T1000 (cell line): ENCODE measurements around the gene NPY4R.
"Not testable (repeated sequence)": the region's sequence is repeated elsewhere in the genome, so short reads cannot be mapped to it uniquely, and the experiment has no call there.

Experiments used
- DNase-seq: peaks from one replicate; lab custom pipeline; 2025; ENCODE audit warnings: mixed read lengths; lab: John Stamatoyannopoulos, UW

NPY4R gene

GRCh38 chr10:46465765-46466164 is at the start of gene NPY4R:
TSS of gene NPY4R (minus strand) at chr10:46465958. CDS start at chr10:46462635, 3,323 bp downstream.
- DNase-seq: not testable (repeated sequence)

- DNase-seq: no peak
Measured at GRCh38 chr10:46515366-46515765, 49.6 kb upstream of the NPY4R start.

- no peak for DNase-seq
Measured at GRCh38 chr10:46514899-46515298, 49.1 kb upstream of the NPY4R start.

GRCh38 chr10:46514431-46514861 is 48.7 kb upstream of the NPY4R start:
- no peak for DNase-seq

GRCh38 chr10:46513333-46513732 is 47.6 kb upstream of the NPY4R start:
- not testable (repeated sequence) for DNase-seq

- not testable (repeated sequence) for DNase-seq
Measured at GRCh38 chr10:46512725-46513124, 47.0 kb upstream of the NPY4R start.

- DNase-seq: not testable (repeated sequence)
Measured at GRCh38 chr10:46512002-46512401, 46.2 kb upstream of the NPY4R start.

GRCh38 chr10:46499990-46500389 is 34.2 kb upstream of the NPY4R start:
- not testable (repeated sequence) for DNase-seq

GRCh38 chr10:46498985-46499703 is 33.4 kb upstream of the NPY4R start:
- not testable (repeated sequence) for DNase-seq

GRCh38 chr10:46497878-46498277 is 32.1 kb upstream of the NPY4R start:
- DNase-seq: not testable (repeated sequence)

- not testable (repeated sequence) for DNase-seq
Measured at GRCh38 chr10:46497401-46497800, 31.6 kb upstream of the NPY4R start.

GRCh38 chr10:46491364-46492114 is 25.8 kb upstream of the NPY4R start:
- DNase-seq: not testable (repeated sequence)

GRCh38 chr10:46490285-46490684 is 24.5 kb upstream of the NPY4R start:
- DNase-seq: not testable (repeated sequence)

- DNase-seq: not testable (repeated sequence)
Measured at GRCh38 chr10:46486459-46486858, 20.7 kb upstream of the NPY4R start.

GRCh38 chr10:46474746-46475320 is 9.1 kb upstream of the NPY4R start:
- not testable (repeated sequence) for DNase-seq

- DNase-seq: not testable (repeated sequence)
Measured at GRCh38 chr10:46473758-46474157, 8.0 kb upstream of the NPY4R start.

GRCh38 chr10:46470134-46470533 is 4.4 kb upstream of the NPY4R start:
- not testable (repeated sequence) for DNase-seq

- not testable (repeated sequence) for DNase-seq
Measured at GRCh38 chr10:46468119-46468809, 2.5 kb upstream of the NPY4R start.

- not testable (repeated sequence) for DNase-seq
Measured at GRCh38 chr10:46463608-46464007, 2.1 kb downstream of the NPY4R start.

- DNase-seq: not testable (repeated sequence)
Measured at GRCh38 chr10:46462276-46462675, 3.5 kb downstream of the NPY4R start.

GRCh38 chr10:46459579-46459978 is 6.2 kb downstream of the NPY4R start:
- not testable (repeated sequence) for DNase-seq

- DNase-seq: not testable (repeated sequence)
Measured at GRCh38 chr10:46457071-46457470, 8.7 kb downstream of the NPY4R start.
